Measurements from ENCODE around the gene WASL. TPM values are rescaled to one million over a fixed set of nuclear protein-coding genes. Genes with fewer than 3 reads are reported as not detected.

The WASL gene
- total RNA-seq, 1 experiment from 2014 or later = 34.4 TPM

DNA sequence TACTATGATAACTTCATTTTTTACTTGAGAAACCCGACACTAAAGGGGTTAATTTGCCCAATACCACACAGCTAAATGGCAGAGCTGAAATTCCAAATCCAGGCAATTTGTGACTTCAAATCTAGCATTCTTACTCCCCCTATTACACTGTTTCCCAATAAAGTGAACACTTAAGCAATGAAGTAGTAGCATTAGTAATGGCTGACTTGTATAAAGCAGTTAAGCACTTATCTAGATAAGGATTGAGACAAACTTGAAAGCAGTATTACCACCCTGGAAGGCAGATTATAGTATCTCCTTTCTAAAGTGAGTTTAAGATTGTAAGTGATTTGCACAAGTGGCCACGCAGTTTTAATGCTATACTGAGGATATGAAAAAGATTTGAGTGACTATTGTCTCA lies 39.3 kb downstream of the WASL start (continued):
- TF ChIP-seq, protein P1, sequence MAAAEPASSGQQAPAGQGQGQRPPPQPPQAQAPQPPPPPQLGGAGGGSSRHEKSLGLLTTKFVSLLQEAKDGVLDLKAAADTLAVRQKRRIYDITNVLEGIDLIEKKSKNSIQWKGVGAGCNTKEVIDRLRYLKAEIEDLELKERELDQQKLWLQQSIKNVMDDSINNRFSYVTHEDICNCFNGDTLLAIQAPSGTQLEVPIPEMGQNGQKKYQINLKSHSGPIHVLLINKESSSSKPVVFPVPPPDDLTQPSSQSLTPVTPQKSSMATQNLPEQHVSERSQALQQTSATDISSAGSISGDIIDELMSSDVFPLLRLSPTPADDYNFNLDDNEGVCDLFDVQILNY (CRISPR knock-in tag; IDR thresholded peaks at IDR 0.05) = no peak
- TF ChIP-seq, protein P2, sequence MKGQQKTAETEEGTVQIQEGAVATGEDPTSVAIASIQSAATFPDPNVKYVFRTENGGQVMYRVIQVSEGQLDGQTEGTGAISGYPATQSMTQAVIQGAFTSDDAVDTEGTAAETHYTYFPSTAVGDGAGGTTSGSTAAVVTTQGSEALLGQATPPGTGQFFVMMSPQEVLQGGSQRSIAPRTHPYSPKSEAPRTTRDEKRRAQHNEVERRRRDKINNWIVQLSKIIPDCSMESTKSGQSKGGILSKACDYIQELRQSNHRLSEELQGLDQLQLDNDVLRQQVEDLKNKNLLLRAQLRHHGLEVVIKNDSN (CRISPR knock-in tag; IDR thresholded peaks at IDR 0.05) = no peak
- TF ChIP-seq, protein P3, sequence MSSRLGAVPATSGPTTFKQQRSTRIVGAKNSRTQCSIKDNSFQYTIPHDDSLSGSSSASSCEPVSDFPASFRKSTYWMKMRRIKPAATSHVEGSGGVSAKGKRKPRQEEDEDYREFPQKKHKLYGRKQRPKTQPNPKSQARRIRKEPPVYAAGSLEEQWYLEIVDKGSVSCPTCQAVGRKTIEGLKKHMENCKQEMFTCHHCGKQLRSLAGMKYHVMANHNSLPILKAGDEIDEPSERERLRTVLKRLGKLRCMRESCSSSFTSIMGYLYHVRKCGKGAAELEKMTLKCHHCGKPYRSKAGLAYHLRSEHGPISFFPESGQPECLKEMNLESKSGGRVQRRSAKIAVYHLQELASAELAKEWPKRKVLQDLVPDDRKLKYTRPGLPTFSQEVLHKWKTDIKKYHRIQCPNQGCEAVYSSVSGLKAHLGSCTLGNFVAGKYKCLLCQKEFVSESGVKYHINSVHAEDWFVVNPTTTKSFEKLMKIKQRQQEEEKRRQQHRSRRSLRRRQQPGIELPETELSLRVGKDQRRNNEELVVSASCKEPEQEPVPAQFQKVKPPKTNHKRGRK (CRISPR knock-in tag; IDR thresholded peaks at IDR 0.05; ENCODE audit: borderline replicate concordance) = no peak
- TF ChIP-seq, protein P4, sequence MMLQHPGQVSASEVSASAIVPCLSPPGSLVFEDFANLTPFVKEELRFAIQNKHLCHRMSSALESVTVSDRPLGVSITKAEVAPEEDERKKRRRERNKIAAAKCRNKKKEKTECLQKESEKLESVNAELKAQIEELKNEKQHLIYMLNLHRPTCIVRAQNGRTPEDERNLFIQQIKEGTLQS (CRISPR knock-in tag; conservative IDR thresholded peaks at IDR 0.05) = no peak
- TF ChIP-seq ZNF263 (CRISPR knock-in tag; IDR thresholded peaks at IDR 0.05; ENCODE audit: low read depth) = no peak
- TF ChIP-seq, protein P5, sequence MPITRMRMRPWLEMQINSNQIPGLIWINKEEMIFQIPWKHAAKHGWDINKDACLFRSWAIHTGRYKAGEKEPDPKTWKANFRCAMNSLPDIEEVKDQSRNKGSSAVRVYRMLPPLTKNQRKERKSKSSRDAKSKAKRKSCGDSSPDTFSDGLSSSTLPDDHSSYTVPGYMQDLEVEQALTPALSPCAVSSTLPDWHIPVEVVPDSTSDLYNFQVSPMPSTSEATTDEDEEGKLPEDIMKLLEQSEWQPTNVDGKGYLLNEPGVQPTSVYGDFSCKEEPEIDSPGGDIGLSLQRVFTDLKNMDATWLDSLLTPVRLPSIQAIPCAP (CRISPR knock-in tag; IDR thresholded peaks at IDR 0.05) = no peak
- TF ChIP-seq, protein P6, sequence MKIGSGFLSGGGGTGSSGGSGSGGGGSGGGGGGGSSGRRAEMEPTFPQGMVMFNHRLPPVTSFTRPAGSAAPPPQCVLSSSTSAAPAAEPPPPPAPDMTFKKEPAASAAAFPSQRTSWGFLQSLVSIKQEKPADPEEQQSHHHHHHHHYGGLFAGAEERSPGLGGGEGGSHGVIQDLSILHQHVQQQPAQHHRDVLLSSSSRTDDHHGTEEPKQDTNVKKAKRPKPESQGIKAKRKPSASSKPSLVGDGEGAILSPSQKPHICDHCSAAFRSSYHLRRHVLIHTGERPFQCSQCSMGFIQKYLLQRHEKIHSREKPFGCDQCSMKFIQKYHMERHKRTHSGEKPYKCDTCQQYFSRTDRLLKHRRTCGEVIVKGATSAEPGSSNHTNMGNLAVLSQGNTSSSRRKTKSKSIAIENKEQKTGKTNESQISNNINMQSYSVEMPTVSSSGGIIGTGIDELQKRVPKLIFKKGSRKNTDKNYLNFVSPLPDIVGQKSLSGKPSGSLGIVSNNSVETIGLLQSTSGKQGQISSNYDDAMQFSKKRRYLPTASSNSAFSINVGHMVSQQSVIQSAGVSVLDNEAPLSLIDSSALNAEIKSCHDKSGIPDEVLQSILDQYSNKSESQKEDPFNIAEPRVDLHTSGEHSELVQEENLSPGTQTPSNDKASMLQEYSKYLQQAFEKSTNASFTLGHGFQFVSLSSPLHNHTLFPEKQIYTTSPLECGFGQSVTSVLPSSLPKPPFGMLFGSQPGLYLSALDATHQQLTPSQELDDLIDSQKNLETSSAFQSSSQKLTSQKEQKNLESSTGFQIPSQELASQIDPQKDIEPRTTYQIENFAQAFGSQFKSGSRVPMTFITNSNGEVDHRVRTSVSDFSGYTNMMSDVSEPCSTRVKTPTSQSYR (CRISPR knock-in tag; IDR thresholded peaks at IDR 0.05) = no peak
- TF ChIP-seq, protein P7, sequence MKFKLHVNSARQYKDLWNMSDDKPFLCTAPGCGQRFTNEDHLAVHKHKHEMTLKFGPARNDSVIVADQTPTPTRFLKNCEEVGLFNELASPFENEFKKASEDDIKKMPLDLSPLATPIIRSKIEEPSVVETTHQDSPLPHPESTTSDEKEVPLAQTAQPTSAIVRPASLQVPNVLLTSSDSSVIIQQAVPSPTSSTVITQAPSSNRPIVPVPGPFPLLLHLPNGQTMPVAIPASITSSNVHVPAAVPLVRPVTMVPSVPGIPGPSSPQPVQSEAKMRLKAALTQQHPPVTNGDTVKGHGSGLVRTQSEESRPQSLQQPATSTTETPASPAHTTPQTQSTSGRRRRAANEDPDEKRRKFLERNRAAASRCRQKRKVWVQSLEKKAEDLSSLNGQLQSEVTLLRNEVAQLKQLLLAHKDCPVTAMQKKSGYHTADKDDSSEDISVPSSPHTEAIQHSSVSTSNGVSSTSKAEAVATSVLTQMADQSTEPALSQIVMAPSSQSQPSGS (CRISPR knock-in tag; IDR thresholded peaks at IDR 0.05; ENCODE audit: borderline replicate concordance, low read depth) = no peak
- TF ChIP-seq OVOL2 (CRISPR knock-in tag; IDR thresholded peaks at IDR 0.05; ENCODE audit: borderline replicate concordance) = no peak

DNA sequence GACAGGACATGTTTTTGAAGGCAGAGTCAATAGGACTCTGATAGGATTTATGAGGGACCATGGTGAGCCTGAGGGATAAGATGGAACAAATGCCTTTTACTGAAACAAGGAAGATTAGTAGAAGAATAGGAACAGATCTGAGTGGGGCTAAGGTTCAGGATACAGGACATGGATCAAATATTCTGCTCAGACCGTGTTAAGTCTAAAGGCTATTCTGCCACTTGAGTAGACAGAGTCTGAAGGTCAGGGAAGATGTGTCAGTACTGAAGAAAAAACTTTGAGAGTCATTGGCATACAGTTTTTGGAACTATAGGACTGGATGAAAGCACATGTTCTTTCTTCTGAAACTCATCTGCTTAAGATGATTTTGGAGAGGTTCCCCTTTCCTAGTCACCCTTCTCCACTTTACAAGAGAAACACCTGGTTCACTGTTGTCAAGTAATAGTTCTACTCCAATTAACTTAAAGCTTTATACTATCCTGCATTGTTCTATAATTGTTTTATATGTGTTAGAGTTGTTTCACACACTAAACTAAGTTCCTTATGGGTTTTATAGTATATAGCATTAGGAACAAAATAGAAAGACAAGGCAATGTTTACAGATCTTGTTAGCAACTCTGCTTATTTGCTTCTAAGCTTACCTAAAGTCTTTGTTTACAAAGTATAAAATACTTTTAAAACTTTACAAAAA lies 43.4 kb downstream of the WASL start:
- ATAC-seq = no peak
- Mint-ChIP-seq H3K9me3 (no peaks in the 10 kb centered on the region), H3K36me3 (peaks cover 31% of the 10 kb centered on the region), H3K4me3 (no peak overlapping the region), H3K27ac (no peak overlapping the region; the same call in 1 of the 2 replicates), H3K4me1 (peaks cover 2% of the 10 kb centered on the region), H3K27me3 (ENCODE audit: low read depth) (no peaks in the 10 kb centered on the region)
- DNase-seq (ENCODE audit: low spot score) = no peak
- CTCF ChIA-PET = interaction anchor here (1.0 to 2.5 kb wide), 3 partner anchors 23 to 81 kb away, joined by 3 to 5 read pairs (median 3); no protein-coding TSS in a partner anchor
- POLR2A ChIA-PET = no interaction called here
- TF ChIP-seq, protein P8, sequence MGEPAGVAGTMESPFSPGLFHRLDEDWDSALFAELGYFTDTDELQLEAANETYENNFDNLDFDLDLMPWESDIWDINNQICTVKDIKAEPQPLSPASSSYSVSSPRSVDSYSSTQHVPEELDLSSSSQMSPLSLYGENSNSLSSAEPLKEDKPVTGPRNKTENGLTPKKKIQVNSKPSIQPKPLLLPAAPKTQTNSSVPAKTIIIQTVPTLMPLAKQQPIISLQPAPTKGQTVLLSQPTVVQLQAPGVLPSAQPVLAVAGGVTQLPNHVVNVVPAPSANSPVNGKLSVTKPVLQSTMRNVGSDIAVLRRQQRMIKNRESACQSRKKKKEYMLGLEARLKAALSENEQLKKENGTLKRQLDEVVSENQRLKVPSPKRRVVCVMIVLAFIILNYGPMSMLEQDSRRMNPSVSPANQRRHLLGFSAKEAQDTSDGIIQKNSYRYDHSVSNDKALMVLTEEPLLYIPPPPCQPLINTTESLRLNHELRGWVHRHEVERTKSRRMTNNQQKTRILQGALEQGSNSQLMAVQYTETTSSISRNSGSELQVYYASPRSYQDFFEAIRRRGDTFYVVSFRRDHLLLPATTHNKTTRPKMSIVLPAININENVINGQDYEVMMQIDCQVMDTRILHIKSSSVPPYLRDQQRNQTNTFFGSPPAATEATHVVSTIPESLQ (CRISPR knock-in tag; IDR thresholded peaks at IDR 0.05) = no peak
- TF ChIP-seq RELA (CRISPR knock-in tag; IDR thresholded peaks at IDR 0.05; ENCODE audit: borderline replicate concordance) = no peak
- TF ChIP-seq ZNF396 (CRISPR knock-in tag; IDR thresholded peaks at IDR 0.05; ENCODE audit: borderline replicate concordance) = no peak
- TF ChIP-seq ZNF138 (CRISPR knock-in tag; conservative IDR thresholded peaks at IDR 0.05) = no peak
- no peak for TF ChIP-seq RORB (CRISPR knock-in tag; IDR thresholded peaks at IDR 0.05)
- no peak for TF ChIP-seq FOXP1 (CRISPR knock-in tag; IDR thresholded peaks at IDR 0.05; ENCODE audit: borderline replicate concordance)
- TF ChIP-seq FOXK1 (CRISPR knock-in tag; IDR thresholded peaks at IDR 0.05) = no peak
- TF ChIP-seq JAZF1 (CRISPR knock-in tag; IDR thresholded peaks at IDR 0.05) = no peak
- TF ChIP-seq, protein P6 (CRISPR knock-in tag; IDR thresholded peaks at IDR 0.05) = no peak
- TF ChIP-seq NR3C1 (CRISPR knock-in tag; conservative IDR thresholded peaks at IDR 0.05; ENCODE audit: low read depth) = no peak
